Hepatocyte (in vitro differentiated cells): ENCODE measurements around the gene TTC31. TPM values are rescaled to one million over a fixed set of nuclear protein-coding genes. Genes with fewer than 3 reads are reported as not detected.

Experiments used
- DNase-seq: peaks from one replicate; pipeline ENCODE4 v3.0.0-alpha.2; 2016; ENCODE audit warnings: low spot score
- H2AFZ ChIP-seq: fragments of 200-600 bp; sonication (generic); 2 replicates; pipeline ENCODE4 v1.6.0; 2016; ENCODE audit warnings: antibody characterized with exemption, mild to moderate bottlenecking
- H3K27ac ChIP-seq: fragments of 200-600 bp; sonication (generic); 2 replicates; pipeline ENCODE4 v1.5.1; 2016; ENCODE audit warnings: mild to moderate bottlenecking
- H3K27me3 ChIP-seq: fragments of 200-600 bp; sonication (generic); 2 replicates; pipeline ENCODE4 v1.6.1; 2016
- H3K36me3 ChIP-seq: fragments of 200-600 bp; sonication (generic); replicated peaks from 2 replicates; pipeline ENCODE4 v1.5.1; 2016; ENCODE audit warnings: low read depth; ENCODE audit not compliant: insufficient read depth
- H3K4me1 ChIP-seq: fragments of 200-600 bp; sonication (generic); 2 replicates; pipeline ENCODE4 v1.5.1; 2016; ENCODE audit warnings: mild to moderate bottlenecking, moderate library complexity; ENCODE audit not compliant: insufficient read depth
- H3K4me2 ChIP-seq: fragments of 200-600 bp; sonication (generic); 2 replicates; pipeline ENCODE4 v1.6.0; 2016
- H3K4me3 ChIP-seq: fragments of 200-600 bp; sonication (generic); 2 replicates; pipeline ENCODE4 v1.5.1; 2016; ENCODE audit warnings: mild to moderate bottlenecking
- H3K79me2 ChIP-seq: fragments of 200-600 bp; sonication (generic); 2 replicates; pipeline ENCODE4 v1.6.0; 2017; ENCODE audit warnings: mild to moderate bottlenecking
- H3K9me2 ChIP-seq: fragments of 200-600 bp; sonication (generic); replicated peaks from 2 replicates; pipeline ENCODE4 v1.6.0; 2017; ENCODE audit warnings: mild to moderate bottlenecking; ENCODE audit not compliant: insufficient read depth
- H3K9me3 ChIP-seq: fragments of 200-600 bp; sonication (generic); 2 replicates; pipeline ENCODE4 v1.5.1; 2016; ENCODE audit warnings: low read depth, mild to moderate bottlenecking
- H4K20me1 ChIP-seq: fragments of 200-600 bp; sonication (generic); 2 replicates; pipeline ENCODE4 v1.6.0; 2016; ENCODE audit warnings: mild to moderate bottlenecking; ENCODE audit not compliant: insufficient read depth, poor library complexity, severe bottlenecking
- EZH2 ChIP-seq: fragments of 200-600 bp; sonication (generic); IDR thresholded peaks from 2 replicates; pipeline ENCODE4 v1.6.1; 2016; ENCODE audit warnings: antibody characterized with exemption, mild to moderate bottlenecking, borderline replicate concordance
- EZH2phosphoT487 ChIP-seq: fragments of 200-600 bp; sonication (generic); IDR thresholded peaks from one replicate; pipeline ENCODE4 v1.6.1; 2018; ENCODE audit warnings: antibody characterized with exemption, mild to moderate bottlenecking, low read depth, moderate library complexity; ENCODE audit not compliant: unreplicated experiment, severe bottlenecking
- WGBS: methylation state at CpG from one replicate; pipeline ENCODE4 v1.1.6; 2016; ENCODE audit warnings: low lambda C conversion rate; ENCODE audit errors: missing lambda C conversion rate; 5-methylcytosine and 5-hydroxymethylcytosine counted together
- polyA plus RNA-seq: library from polyadenylated mRNA; unstranded; fragments of >200 nt; fragmentation: Nextera tagmentation; extraction: Ambion mirVana; gene quantifications from 2 replicates; pipeline ENCODE4 v1.2.1, GENCODE V29; 2016
- total RNA-seq: library from RNA; depleted of rRNA; stranded (reverse); fragments of >200 nt; gene quantifications from 2 replicates; pipeline ENCODE4 v1.2.3, GENCODE V29; 2014
- TF ChIP-seq, protein P1 (sequence below): fragments of 200-600 bp; sonication (generic); IDR thresholded peaks from 2 replicates; pipeline ENCODE4 v1.5.1; 2016; ENCODE audit warnings: antibody characterized with exemption, mild to moderate bottlenecking; ENCODE audit not compliant: poor library complexity

TTC31 gene
- total and polyA plus RNA-seq, 2 experiments from 2014 or later: 21.3 to 25.1 TPM

GRCh38 chr2:74489906-74490305 lies 7.0 kb downstream of the TTC31 start:
- no peaks in the 10 kb centered on the region for H3K36me3 ChIP-seq

DNA sequence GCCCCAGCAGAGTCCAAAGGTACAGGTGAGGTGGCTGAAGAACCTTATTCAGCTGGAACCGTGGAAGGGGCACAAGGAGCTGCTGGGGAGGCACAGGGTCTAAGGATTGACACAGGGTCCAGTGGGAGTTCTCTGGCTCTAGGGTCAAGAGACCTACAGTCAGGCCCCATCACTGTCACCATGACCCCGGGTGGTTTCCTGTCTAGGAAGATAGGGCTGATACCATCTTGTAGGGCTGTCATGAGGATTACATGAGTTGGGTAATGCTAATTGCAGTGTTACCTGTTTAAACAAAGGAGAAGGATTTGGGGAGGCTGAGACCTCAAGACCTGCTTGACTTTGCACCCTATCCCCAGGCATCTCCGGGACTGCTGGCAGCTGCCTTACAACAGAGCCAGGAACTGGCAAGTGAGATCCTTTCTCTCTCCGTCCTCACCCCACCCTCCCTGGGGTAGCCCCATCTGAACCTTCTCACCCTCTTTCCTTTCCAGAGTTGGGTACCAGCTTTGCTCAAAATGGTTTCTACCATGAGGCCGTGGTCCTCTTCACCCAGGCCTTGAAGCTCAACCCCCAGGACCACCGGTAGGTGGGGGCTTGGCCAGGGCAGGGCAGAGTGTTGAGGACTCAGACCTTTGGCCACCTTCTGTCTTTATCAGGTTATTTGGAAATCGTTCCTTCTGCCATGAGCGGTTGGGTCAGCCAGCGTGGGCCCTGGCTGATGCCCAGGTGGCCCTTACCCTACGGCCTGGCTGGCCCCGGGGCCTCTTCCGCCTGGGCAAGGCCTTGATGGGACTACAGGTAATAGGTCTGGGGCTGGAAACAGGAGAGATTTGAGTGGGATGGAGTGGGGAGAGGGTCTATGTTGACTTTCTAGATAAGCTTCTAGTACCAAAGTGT lies 9.0 kb downstream of the TTC31 start:
- no peak for DNase-seq
- no peak for TF ChIP-seq EZH2phosphoT487
- no peak for TF ChIP-seq EZH2
- TF ChIP-seq, protein P1, sequence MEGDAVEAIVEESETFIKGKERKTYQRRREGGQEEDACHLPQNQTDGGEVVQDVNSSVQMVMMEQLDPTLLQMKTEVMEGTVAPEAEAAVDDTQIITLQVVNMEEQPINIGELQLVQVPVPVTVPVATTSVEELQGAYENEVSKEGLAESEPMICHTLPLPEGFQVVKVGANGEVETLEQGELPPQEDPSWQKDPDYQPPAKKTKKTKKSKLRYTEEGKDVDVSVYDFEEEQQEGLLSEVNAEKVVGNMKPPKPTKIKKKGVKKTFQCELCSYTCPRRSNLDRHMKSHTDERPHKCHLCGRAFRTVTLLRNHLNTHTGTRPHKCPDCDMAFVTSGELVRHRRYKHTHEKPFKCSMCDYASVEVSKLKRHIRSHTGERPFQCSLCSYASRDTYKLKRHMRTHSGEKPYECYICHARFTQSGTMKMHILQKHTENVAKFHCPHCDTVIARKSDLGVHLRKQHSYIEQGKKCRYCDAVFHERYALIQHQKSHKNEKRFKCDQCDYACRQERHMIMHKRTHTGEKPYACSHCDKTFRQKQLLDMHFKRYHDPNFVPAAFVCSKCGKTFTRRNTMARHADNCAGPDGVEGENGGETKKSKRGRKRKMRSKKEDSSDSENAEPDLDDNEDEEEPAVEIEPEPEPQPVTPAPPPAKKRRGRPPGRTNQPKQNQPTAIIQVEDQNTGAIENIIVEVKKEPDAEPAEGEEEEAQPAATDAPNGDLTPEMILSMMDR: no peak
- Histone ChIP-seq H3K4me1 (no peaks in the 10 kb centered on the region), H3K4me3 (no peak overlapping the region), H4K20me1 (no peaks in the 10 kb centered on the region), H3K27me3 (peaks cover 7% of the 10 kb centered on the region), H3K9me3 (no peaks in the 10 kb centered on the region), H3K79me2 (no peaks in the 10 kb centered on the region), H3K4me2 (no peak overlapping the region), H3K36me3 (no peaks in the 10 kb centered on the region), H3K9me2 (no peaks in the 10 kb centered on the region), H2AFZ (no peak overlapping the region), H3K27ac (no peak overlapping the region)
- 95% methylated on average over 12 of the region's 12 CpGs for WGBS

More at GRCh38 chr2:74489906-74490305, 7.0 kb downstream of the TTC31 start:
- no peak for TF ChIP-seq EZH2
- TF ChIP-seq, protein P1: no peak
- no peaks in the 10 kb centered on the region for H3K27me3 ChIP-seq
- peaks cover 7% of the 10 kb centered on the region for H3K79me2 ChIP-seq
- H3K27ac ChIP-seq: no peak overlapping the region
- no peaks in the 10 kb centered on the region for H3K9me2 ChIP-seq
- DNase-seq: no peak
- 97% methylated on average over 7 of the region's 9 CpGs for WGBS
- H3K4me1 ChIP-seq: no peaks in the 10 kb centered on the region
- H3K4me2 ChIP-seq: no peak overlapping the region
- no peaks in the 10 kb centered on the region for H3K9me3 ChIP-seq
- H2AFZ ChIP-seq: no peak overlapping the region
- no peak overlapping the region for H3K4me3 ChIP-seq
- H4K20me1 ChIP-seq: no peaks in the 10 kb centered on the region

GRCh38 chr2:74493546-74493945 lies 10.7 kb downstream of the TTC31 start:
- H3K27ac ChIP-seq: no peak overlapping the region
- H3K4me3 ChIP-seq: no peak overlapping the region
- H3K4me2 ChIP-seq: no peak overlapping the region
- H4K20me1 ChIP-seq: no peaks in the 10 kb centered on the region
- no peaks in the 10 kb centered on the region for H3K9me2 ChIP-seq
- 92% methylated on average over 3 of the region's 3 CpGs for WGBS
- peaks cover 12% of the 10 kb centered on the region for H3K4me1 ChIP-seq
- no peak for TF ChIP-seq EZH2
- TF ChIP-seq, protein P1: no peak
- no peak for TF ChIP-seq EZH2phosphoT487
- H3K79me2 ChIP-seq: no peaks in the 10 kb centered on the region
- no peak for DNase-seq
- no peaks in the 10 kb centered on the region for H3K9me3 ChIP-seq
- peaks cover 24% of the 10 kb centered on the region for H3K27me3 ChIP-seq
- no peaks in the 10 kb centered on the region for H3K36me3 ChIP-seq
- no peak overlapping the region for H2AFZ ChIP-seq
